HepG2 (cell line): ENCODE data around the gene CD96. TPM values are rescaled to one million over a fixed set of nuclear protein-coding genes. Genes with fewer than 3 reads are reported as not detected.
"Not testable (repeated sequence)": the region's sequence is repeated elsewhere in the genome, so short reads cannot be mapped to it uniquely, and the experiment has no call there.

Experiments used
- ATAC-seq: fragments of 200-7000 bp; cut with Tn5 transposase; 3 replicates; pipeline ENCODE4 v1.9.1; 2020; ENCODE audit warnings: mild to moderate bottlenecking, moderate library complexity
- BruUV-seq: library from RNA; stranded (reverse); fragments of 400-500 nt; replicated peaks from 2 replicates; lab custom pipeline; 2021; lab: Mats Ljungman, UMichigan
- CTCF ChIA-PET: fragments of 300-600 bp; formaldehyde crosslinking; extraction: SDS; loops from one replicate; lab custom pipeline; 2021; ENCODE audit warnings: low total read pairs, inconsistent platforms, low intra/inter-chr PET ratio; lab: Yijun Ruan, JAX
- POLR2A ChIA-PET: fragments of 350-600 bp; sonication (Branson Sonifier 250); formaldehyde crosslinking; loops from one replicate; lab custom pipeline; 2020; ENCODE audit warnings: antibody characterized with exemption, inconsistent platforms; lab: Yijun Ruan, JAX
- DNase-seq: peaks from one replicate; pipeline ENCODE4 v3.0.0-alpha.2; 2015; ENCODE audit warnings: low spot score
- FAIRE-seq: peaks from 3 replicates; lab custom pipeline; 2011; peaks lifted over from hg19 to GRCh38; lab: Jason Lieb, UNC
- H2AFZ ChIP-seq: one replicate; pipeline ENCODE4 v1.6.1; 2011; ENCODE audit warnings: low read length, inconsistent platforms
- H3K27ac ChIP-seq: fragments of 300-600 bp; 3 replicates; pipeline ENCODE4 v1.8.0; 2011; ENCODE audit warnings: mixed run types, mild to moderate bottlenecking, mixed read lengths, low read length, inconsistent platforms; ENCODE audit not compliant: insufficient read depth; ENCODE audit errors: extremely low read length
- H3K27me3 ChIP-seq, 2 experiments: fragments of 200-600 bp in 1 of 2; 2 replicates in 1 of 2; 3 replicates in 1 of 2; pipeline versions ENCODE4 v1.6.0 to v1.8.0; 2011; ENCODE audit warnings: low read length in 2 of 2, mild to moderate bottlenecking in 2 of 2, moderate library complexity in 2 of 2, inconsistent platforms in 1 of 2; ENCODE audit not compliant: insufficient read depth in 2 of 2, control insufficient read depth in 1 of 2
- H3K36me3 ChIP-seq, 2 experiments: fragments of 200-600 bp in 1 of 2; replicated peaks in 1 of 2; 2 replicates in 1 of 2; 3 replicates in 1 of 2; pipeline versions ENCODE4 v1.5.1 to v1.8.0; 2011; ENCODE audit warnings: low read length in 2 of 2, inconsistent platforms in 1 of 2; ENCODE audit not compliant: insufficient read depth in 2 of 2, control insufficient read depth in 1 of 2
- H3K4me1 ChIP-seq: 2 replicates; pipeline ENCODE4 v1.5.1; 2012; ENCODE audit warnings: low read length, inconsistent platforms; ENCODE audit not compliant: insufficient read depth
- H3K4me2 ChIP-seq: 2 replicates; pipeline ENCODE4 v1.6.0; 2011; ENCODE audit warnings: low read depth, low read length, inconsistent platforms
- H3K4me3 ChIP-seq, 3 experiments: fragments of 200-600 bp in 1 of 3; sonication (generic), shearing (Covaris generic) in 1 of 3; replicated peaks in 1 of 3; 2 replicates each; pipeline ENCODE4 v1.5.1; 2011 to 2016; ENCODE audit warnings: low read length in 3 of 3, inconsistent platforms in 2 of 3, low read depth in 2 of 3, mild to moderate bottlenecking in 2 of 3, control low read depth in 1 of 3, mixed read lengths in 1 of 3; ENCODE audit not compliant: insufficient read depth in 1 of 3
- H3K79me2 ChIP-seq: one replicate; pipeline ENCODE4 v1.6.1; 2011; ENCODE audit warnings: low read length, inconsistent platforms; ENCODE audit not compliant: insufficient read depth
- H3K9ac ChIP-seq: 2 replicates; pipeline ENCODE4 v1.6.0; 2011; ENCODE audit warnings: mild to moderate bottlenecking, low read depth, low read length, inconsistent platforms; ENCODE audit not compliant: insufficient read depth
- H3K9me3 ChIP-seq: 2 replicates; pipeline ENCODE4 v1.5.1; 2012; ENCODE audit warnings: mild to moderate bottlenecking, low read length
- H4K20me1 ChIP-seq: 2 replicates; pipeline ENCODE4 v1.6.0; 2011; ENCODE audit warnings: inconsistent platforms, mild to moderate bottlenecking, low read length, moderate library complexity; ENCODE audit not compliant: insufficient read depth
- ETV6 ChIP-seq: sonication (generic); formaldehyde crosslinking; conservative IDR thresholded peaks from 2 replicates; pipeline ENCODE4 v1.4.0; 2020; ENCODE audit warnings: missing genetic modification reagents
- FOSL2 ChIP-seq: sonication (generic); formaldehyde crosslinking; IDR thresholded peaks from 2 replicates; pipeline ENCODE4 v1.4.0; 2020; ENCODE audit warnings: missing genetic modification reagents
- REXO4 ChIP-seq: sonication (generic); formaldehyde crosslinking; IDR thresholded peaks from 2 replicates; pipeline ENCODE4 v1.8.0; 2022; ENCODE audit warnings: missing genetic modification reagents, mild to moderate bottlenecking, borderline replicate concordance
- ZBTB1 ChIP-seq: sonication (generic); formaldehyde crosslinking; IDR thresholded peaks from 2 replicates; pipeline ENCODE4 v1.4.0; 2020; ENCODE audit warnings: missing genetic modification reagents, borderline replicate concordance
- ZNF512B ChIP-seq: sonication (generic); formaldehyde crosslinking; IDR thresholded peaks from 2 replicates; pipeline ENCODE4 v1.5.1; 2020; ENCODE audit warnings: missing genetic modification reagents, mild to moderate bottlenecking, borderline replicate concordance
- WGBS: methylation state at CpG from one replicate; pipeline ENCODE4 v1.1.6; 2017; ENCODE audit warnings: low lambda C conversion rate; 5-methylcytosine and 5-hydroxymethylcytosine counted together
- in situ Hi-C: cut with HindIII; loops from 2 replicates; pipeline ENCODE4 v1.10.0; 2017; ENCODE audit warnings: low pct_unique_long_range_greater_than_20kb; ENCODE audit not compliant: extremely low pct_ligation_motif_present
- intact Hi-C: fragments of 100-400 bp; cut with micrococcal nuclease; formaldehyde crosslinking; loops from one replicate; pipeline ENCODE4 v1.10.0; 2022; ENCODE audit not compliant: unreplicated experiment
- polyA plus RNA-seq, 8 experiments: library from polyadenylated mRNA; depleted of rRNA in 3 of 8; stranded (reverse) in 7 of 8; unstranded in 1 of 8; fragments of >200 nt; fragmentation: Illumina TruSeq in 4 of 8; extraction: Trizol in 4 of 8; gene quantifications; 2 replicates each; pipeline versions ENCODE4 v1.2.1 to v1.2.3, GENCODE V29; 2011 to 2016; ENCODE audit warnings: low read depth in 4 of 8, missing spikeins in 1 of 8, mixed read lengths in 1 of 8; ENCODE audit not compliant: insufficient read depth in 1 of 8
- total RNA-seq, 5 experiments: library from RNA; depleted of rRNA; stranded (reverse); fragments of >200 nt; fragmentation: Illumina TruSeq; extraction: Trizol; gene quantifications; 2 replicates each; pipeline ENCODE4 v1.2.3, GENCODE V29; 2016; ENCODE audit warnings: low read depth in 1 of 5

The CD96 gene
- total and polyA plus RNA-seq, 2 of the 13 experiments (the other 11 are each of a cell fraction or from before 2014, with no cell fraction given), result not detected

DNA sequence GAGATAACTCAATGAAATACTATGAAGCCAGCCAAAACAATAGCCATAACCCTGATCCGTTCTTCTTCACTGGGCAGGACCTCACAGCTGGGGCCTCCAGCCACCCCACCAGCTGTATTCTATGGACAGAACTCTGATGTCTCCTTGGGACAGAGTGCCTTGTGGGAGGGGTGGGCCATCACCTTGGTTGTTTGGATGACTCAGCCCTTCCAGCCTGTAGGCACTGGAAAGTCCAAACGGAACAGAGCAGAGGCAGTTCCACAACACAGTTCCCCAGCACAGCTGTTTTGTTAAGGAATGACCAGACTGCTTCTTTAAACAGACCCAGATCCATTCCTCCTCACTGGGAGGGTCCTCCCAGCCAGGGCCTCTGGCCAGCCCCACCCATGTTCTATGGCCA lies 85.1 kb downstream of the CD96 start:
- in situ Hi-C loops, result no loop called here
- Histone ChIP-seq H3K79me2 (no peaks in the 10 kb centered on the region), H3K27me3 (no peaks in the 10 kb centered on the region), H3K27ac (no peak overlapping the region), H3K4me3 (no peak overlapping the region)
- no TSS peak for BruUV-seq
- no peak for ATAC-seq
- 0% methylated on average over 1 of the region's 2 CpGs for WGBS
- TF ChIP-seq ETV6, result no peak
- TF ChIP-seq FOSL2 (CRISPR knock-in tag), result 0 out of 2 replicates have a peak, but pooled peaks have one; percentile 9
- TF ChIP-seq REXO4, result no peak
- no peak for TF ChIP-seq ZBTB1 (CRISPR knock-in tag)
- TF ChIP-seq ZNF512B (CRISPR knock-in tag), result no peak
- TF ChIP-seq, all 625 proteins: peak for 1
- Histone ChIP-seq H4K20me1 (no peaks in the 10 kb centered on the region), H3K9ac (no peak overlapping the region), H3K4me1 (no peaks in the 10 kb centered on the region), H3K4me2 (no peak overlapping the region), H2AFZ (no peak overlapping the region), H3K36me3 (no peaks in the 10 kb centered on the region), H3K9me3 (no peaks in the 10 kb centered on the region)
- CTCF ChIA-PET, result no interaction called here
- intact Hi-C loops, result no loop called here
- POLR2A ChIA-PET, result no interaction called here
- DNase-seq, result no peak
- no peak for FAIRE-seq

DNA sequence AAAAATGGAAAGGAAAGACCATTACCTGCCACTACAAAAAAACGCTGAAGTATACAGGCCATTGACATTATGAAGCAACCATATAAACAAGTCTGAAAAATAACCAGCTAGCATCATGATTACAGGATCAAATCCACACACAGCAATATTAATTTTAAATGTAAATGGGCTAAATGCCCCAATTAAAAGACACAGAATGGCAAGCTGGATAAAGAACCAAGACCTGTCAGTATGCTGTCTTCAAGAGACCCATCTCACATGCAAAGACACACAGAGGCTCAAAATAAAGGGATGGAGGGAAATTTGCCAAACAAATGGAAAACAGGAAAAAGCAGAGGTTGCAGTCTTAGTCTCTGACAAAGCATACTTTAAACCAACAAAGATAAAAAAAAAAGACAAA lies 87.0 kb downstream of the CD96 start:
- CTCF ChIA-PET, result not testable (repeated sequence)

GRCh38 chr3:111630638-111631037 lies 88.6 kb downstream of the CD96 start:
- BruUV-seq, ATAC-seq, in situ Hi-C loops, H3K9me3 ChIP-seq, H3K4me1 ChIP-seq, H3K27ac ChIP-seq, H2AFZ ChIP-seq, DNase-seq, H3K4me2 ChIP-seq, POLR2A ChIA-PET, CTCF ChIA-PET, H3K79me2 ChIP-seq, FAIRE-seq, H3K27me3 ChIP-seq, H3K4me3 ChIP-seq, intact Hi-C loops, H3K36me3 ChIP-seq, H4K20me1 ChIP-seq, H3K9ac ChIP-seq: not testable (repeated sequence)

More for the DNA sequence above, 87.0 kb downstream of the CD96 start:
- DNase-seq, FAIRE-seq, POLR2A ChIA-PET, H3K9ac ChIP-seq, ATAC-seq, H3K27me3 ChIP-seq, H3K4me2 ChIP-seq, H3K36me3 ChIP-seq, H4K20me1 ChIP-seq, H3K4me1 ChIP-seq, BruUV-seq, in situ Hi-C loops, H2AFZ ChIP-seq, intact Hi-C loops, H3K79me2 ChIP-seq, H3K9me3 ChIP-seq, H3K27ac ChIP-seq, H3K4me3 ChIP-seq: not testable (repeated sequence)
- WGBS, result 0% methylated on average over 1 of the region's 1 CpG
